MCF 10A (cell line): ENCODE measurements around the gene SVBP. TPM values are rescaled to one million over a fixed set of nuclear protein-coding genes. Genes with fewer than 3 reads are reported as not detected.

Experiments used
- BruUV-seq: library from RNA; stranded (reverse); fragments of 400-500 nt; replicated peaks from 2 replicates; lab custom pipeline; 2021; lab: Mats Ljungman, UMichigan
- CTCF ChIA-PET: fragments of 300-600 bp; sonication (Branson Sonifier 250); formaldehyde crosslinking; extraction: SDS; loops from one replicate; lab custom pipeline; 2021; ENCODE audit warnings: antibody characterized with exemption, inconsistent platforms; lab: Yijun Ruan, JAX
- POLR2A ChIA-PET: fragments of 300-600, 350-650 bp; sonication (Branson Sonifier 250); formaldehyde crosslinking; extraction: SDS; loops from one replicate; lab custom pipeline; 2020; ENCODE audit warnings: antibody characterized with exemption, inconsistent platforms; lab: Yijun Ruan, JAX
- DNase-seq: peaks from one replicate; pipeline ENCODE4 v3.0.0-alpha.2; 2018; ENCODE audit not compliant: unreplicated experiment
- H3K27ac Mint-ChIP-seq: one replicate; pipeline ENCODE4 v1.8.0; 2022; ENCODE audit warnings: mild to moderate bottlenecking, low read depth, mixed read lengths; ENCODE audit not compliant: unreplicated experiment
- H3K27me3 Mint-ChIP-seq: one replicate; pipeline ENCODE4 v1.8.0; 2022; ENCODE audit warnings: mixed read lengths; ENCODE audit not compliant: insufficient read depth, unreplicated experiment
- H3K36me3 Mint-ChIP-seq: one replicate; pipeline ENCODE4 v1.8.0; 2022; ENCODE audit warnings: mild to moderate bottlenecking, moderate library complexity, mixed read lengths; ENCODE audit not compliant: insufficient read depth, unreplicated experiment
- H3K4me1 Mint-ChIP-seq: one replicate; pipeline ENCODE4 v1.8.0; 2022; ENCODE audit warnings: mixed read lengths; ENCODE audit not compliant: insufficient read depth, unreplicated experiment
- H3K4me3 Mint-ChIP-seq: one replicate; pipeline ENCODE4 v1.8.0; 2022; ENCODE audit warnings: mild to moderate bottlenecking, moderate library complexity, mixed read lengths; ENCODE audit not compliant: unreplicated experiment
- H3K9me3 Mint-ChIP-seq: one replicate; pipeline ENCODE4 v1.8.0; 2022; ENCODE audit warnings: mixed read lengths; ENCODE audit not compliant: unreplicated experiment
- intact Hi-C: fragments of 100-400 bp; cut with micrococcal nuclease; formaldehyde crosslinking; loops from 2 replicates; pipeline ENCODE4 v1.14.1; 2022
- total RNA-seq: library from RNA; stranded (reverse); gene quantifications from 2 replicates; pipeline ENCODE4 v1.2.3, GENCODE V29; 2022
- TF ChIP-seq, protein P1 (sequence below): fragments of 200-600 bp; IDR thresholded peaks from one replicate; pipeline ENCODE4 v1.8.0; 2022; ENCODE audit warnings: antibody characterized with exemption, mild to moderate bottlenecking; ENCODE audit not compliant: unreplicated experiment

The SVBP gene
- total RNA-seq, 1 experiment from 2014 or later = 15.7 TPM

DNA sequence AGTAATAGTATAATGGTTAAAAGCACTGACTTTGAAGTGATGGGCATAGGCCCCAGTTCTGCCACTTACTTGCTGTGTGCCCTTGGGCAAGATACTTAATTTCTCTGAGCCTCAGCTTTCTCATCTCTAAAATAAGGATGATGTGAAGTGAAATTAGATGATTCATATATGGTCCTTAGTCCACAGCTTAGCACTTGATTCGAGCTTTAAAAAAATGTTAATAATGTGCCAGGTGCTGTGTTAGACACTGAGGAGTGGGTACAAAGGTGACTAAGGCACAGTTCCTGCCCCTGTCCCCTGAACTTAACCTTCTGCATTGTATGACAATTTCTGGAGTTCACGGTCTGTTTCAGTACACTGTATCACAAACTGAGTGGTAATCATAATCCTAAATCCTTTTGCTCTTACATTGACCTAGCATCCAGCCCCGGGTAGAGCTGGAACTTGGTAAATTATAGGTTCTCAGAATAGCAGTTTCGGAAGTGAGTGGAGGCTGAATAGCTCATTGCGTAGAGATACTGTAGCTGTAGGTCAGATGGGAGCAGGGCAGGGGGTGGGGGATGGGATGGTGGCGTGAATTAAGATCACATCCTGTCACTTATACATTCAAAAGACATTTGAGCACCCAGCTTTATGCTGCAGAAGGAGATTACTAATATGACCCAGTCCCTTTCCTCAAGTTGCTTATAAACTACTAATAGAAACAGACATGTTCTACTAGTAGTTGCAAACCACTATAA is 30.7 kb upstream of the SVBP start:
- ChIA-PET CTCF (interaction anchor here (0.6 to 2.4 kb wide), 3 partner anchors 10 to 1453 kb away, joined by 3 to 6 read pairs (median 6); no protein-coding TSS in a partner anchor), POLR2A (interaction anchor here (0.9 to 6.5 kb wide), 5 partner anchors 13 to 81 kb away, joined by 3 to 88 read pairs (median 29); partner anchors contain the start of genes C1orf50, ERMAP, P3H1 and SVBP)
- Mint-ChIP-seq H3K27ac (peak overlapping the region; percentile 98), H3K4me3 (peak overlapping the region; percentile 98), H3K36me3 (peaks cover 28% of the 10 kb centered on the region), H3K9me3 (peaks cover 8% of the 10 kb centered on the region), H3K27me3 (no peaks in the 10 kb centered on the region), H3K4me1 (peaks cover 28% of the 10 kb centered on the region)
- TSS peak; percentile 25 for BruUV-seq
- no peak for DNase-seq
- intact Hi-C loops = no loop called here
- TF ChIP-seq, protein P1, sequence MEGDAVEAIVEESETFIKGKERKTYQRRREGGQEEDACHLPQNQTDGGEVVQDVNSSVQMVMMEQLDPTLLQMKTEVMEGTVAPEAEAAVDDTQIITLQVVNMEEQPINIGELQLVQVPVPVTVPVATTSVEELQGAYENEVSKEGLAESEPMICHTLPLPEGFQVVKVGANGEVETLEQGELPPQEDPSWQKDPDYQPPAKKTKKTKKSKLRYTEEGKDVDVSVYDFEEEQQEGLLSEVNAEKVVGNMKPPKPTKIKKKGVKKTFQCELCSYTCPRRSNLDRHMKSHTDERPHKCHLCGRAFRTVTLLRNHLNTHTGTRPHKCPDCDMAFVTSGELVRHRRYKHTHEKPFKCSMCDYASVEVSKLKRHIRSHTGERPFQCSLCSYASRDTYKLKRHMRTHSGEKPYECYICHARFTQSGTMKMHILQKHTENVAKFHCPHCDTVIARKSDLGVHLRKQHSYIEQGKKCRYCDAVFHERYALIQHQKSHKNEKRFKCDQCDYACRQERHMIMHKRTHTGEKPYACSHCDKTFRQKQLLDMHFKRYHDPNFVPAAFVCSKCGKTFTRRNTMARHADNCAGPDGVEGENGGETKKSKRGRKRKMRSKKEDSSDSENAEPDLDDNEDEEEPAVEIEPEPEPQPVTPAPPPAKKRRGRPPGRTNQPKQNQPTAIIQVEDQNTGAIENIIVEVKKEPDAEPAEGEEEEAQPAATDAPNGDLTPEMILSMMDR = no peak

GRCh38 chr1:42847111-42847595 is 30.0 kb upstream of the SVBP start:
- H3K9me3 Mint-ChIP-seq = peaks cover 8% of the 10 kb centered on the region
- intact Hi-C loops = no loop called here
- ChIA-PET POLR2A (interaction anchor here (0.7 to 6.5 kb wide), 12 partner anchors 9 to 390 kb away, joined by 3 to 88 read pairs (median 6); partner anchors contain the start of genes C1orf50, ERMAP, P3H1 and SVBP), CTCF (interaction anchor here (0.7 to 2.4 kb wide), 7 partner anchors 11 to 112 kb away, joined by 3 to 6 read pairs (median 3); partner anchors contain the start of gene SLC2A1)
- peaks cover 28% of the 10 kb centered on the region for H3K4me1 Mint-ChIP-seq
- H3K36me3 Mint-ChIP-seq = peaks cover 23% of the 10 kb centered on the region
- TF ChIP-seq, protein P1 = no peak
- H3K27me3 Mint-ChIP-seq = no peaks in the 10 kb centered on the region
- peak overlapping the region; percentile 98 for H3K27ac Mint-ChIP-seq
- no peak for DNase-seq
- no TSS peak for BruUV-seq
- H3K4me3 Mint-ChIP-seq = peak overlapping the region; percentile 98

DNA sequence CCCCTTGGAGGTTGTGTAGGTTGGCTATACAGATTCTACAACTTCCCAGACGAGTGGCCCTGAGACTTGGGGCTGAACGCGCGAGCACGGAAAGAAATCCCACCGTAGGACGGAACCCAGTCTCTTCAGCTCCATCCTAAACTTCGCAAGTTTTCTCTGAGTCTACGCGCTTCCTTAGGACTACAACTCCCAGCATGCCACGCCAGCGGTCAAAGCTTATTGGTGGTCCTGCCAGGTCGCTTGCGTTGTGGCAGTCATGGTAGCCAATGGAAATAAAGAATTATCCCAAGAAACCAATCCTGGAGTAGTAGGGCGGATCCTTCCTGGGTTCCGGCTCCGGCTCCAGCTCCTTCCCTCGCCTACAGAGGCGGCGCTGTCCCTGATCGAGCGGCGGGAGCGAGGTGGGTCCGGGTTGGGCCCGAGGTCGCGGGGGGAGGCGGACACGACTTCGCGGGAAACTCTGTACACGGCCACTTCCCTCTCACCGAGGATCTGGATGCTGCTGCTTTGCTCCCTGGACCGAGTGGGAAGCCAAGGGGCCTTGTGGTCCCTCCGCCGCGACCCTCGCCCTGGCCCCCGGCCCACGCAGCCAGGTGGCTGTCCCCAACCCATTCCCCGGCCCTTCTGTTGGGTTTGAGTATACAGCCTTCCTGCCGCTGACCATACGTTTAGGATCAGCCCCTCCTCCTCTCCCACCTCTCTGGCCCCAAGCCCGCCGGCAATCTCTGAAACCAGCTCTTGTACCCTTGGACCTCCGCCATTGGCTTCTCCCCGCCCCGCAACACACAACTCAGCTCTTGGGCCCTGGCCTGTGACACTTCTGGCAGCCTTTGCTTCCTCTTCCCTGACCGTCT is 29.3 kb upstream of the SVBP start, which contains the start of gene ZNF691:
Gene ZNF691, plus strand, starts transcription at position 357 of the 854 bp plus-strand sequence. CDS start 3,046 bp downstream, outside the sequence.
- Mint-ChIP-seq H3K4me3 (peak within 1 kb of the TSS; percentile 98), H3K27ac (peak within 1 kb of the TSS; percentile 98), H3K36me3 (peaks cover 21% of the 10 kb centered on the region), H3K9me3 (peaks cover 8% of the 10 kb centered on the region), H3K4me1 (peaks cover 28% of the 10 kb centered on the region), H3K27me3 (no peaks in the 10 kb centered on the region)
- intact Hi-C loops = no loop called here
- BruUV-seq = no TSS peak
- ChIA-PET CTCF (interaction anchor here (0.7 to 2.4 kb wide), 10 partner anchors 10 to 113 kb away, joined by 3 to 6 read pairs (median 3); partner anchors contain the start of gene SLC2A1), POLR2A (interaction anchor here (0.6 to 6.5 kb wide), 25 partner anchors 8 to 673 kb away, joined by 3 to 88 read pairs (median 4); partner anchors contain the start of genes C1orf50, ERMAP, P3H1 and PPIH)
- DNase-seq = peak; percentile 97
- TF ChIP-seq, protein P1 = peak; percentile 27
